Measurements from ENCODE around the gene NECAB3. TPM values are rescaled to one million over a fixed set of nuclear protein-coding genes. Genes with fewer than 3 reads are reported as not detected.

The NECAB3 gene
- total RNA-seq, 4 donors from 2014 or later, result 19.1 to 29.8 (median 26.8) TPM

DNA sequence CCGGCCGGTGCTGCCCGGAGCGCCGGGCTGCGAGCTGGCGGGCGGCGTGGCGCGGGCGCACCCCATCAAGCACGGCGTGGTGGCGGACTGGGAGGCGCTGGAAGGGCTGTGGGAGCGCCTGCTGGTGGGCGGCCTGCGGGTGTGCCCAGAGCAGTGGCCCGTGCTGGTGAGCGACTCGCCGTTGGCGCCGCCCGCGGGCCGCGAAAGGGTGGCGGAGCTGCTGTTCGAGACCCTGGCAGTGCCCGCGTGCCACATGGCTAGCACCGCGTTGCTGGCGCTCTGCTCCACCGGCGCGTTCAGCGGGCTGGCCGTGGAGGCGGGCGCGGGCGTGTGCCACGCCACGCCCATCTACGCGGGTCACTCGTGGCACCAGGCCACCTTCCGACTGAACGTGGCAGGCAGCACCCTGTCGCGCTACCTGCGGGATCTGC, 7.0 kb downstream of the NECAB3 start:
- DNase-seq (ENCODE audit: low spot score) (no peak), ATAC-seq (ENCODE audit: low FRiP score) (peak; percentile 4)
- TF ChIP-seq, protein P1, sequence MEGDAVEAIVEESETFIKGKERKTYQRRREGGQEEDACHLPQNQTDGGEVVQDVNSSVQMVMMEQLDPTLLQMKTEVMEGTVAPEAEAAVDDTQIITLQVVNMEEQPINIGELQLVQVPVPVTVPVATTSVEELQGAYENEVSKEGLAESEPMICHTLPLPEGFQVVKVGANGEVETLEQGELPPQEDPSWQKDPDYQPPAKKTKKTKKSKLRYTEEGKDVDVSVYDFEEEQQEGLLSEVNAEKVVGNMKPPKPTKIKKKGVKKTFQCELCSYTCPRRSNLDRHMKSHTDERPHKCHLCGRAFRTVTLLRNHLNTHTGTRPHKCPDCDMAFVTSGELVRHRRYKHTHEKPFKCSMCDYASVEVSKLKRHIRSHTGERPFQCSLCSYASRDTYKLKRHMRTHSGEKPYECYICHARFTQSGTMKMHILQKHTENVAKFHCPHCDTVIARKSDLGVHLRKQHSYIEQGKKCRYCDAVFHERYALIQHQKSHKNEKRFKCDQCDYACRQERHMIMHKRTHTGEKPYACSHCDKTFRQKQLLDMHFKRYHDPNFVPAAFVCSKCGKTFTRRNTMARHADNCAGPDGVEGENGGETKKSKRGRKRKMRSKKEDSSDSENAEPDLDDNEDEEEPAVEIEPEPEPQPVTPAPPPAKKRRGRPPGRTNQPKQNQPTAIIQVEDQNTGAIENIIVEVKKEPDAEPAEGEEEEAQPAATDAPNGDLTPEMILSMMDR (IDR thresholded peaks at IDR 0.05), result no peak

DNA sequence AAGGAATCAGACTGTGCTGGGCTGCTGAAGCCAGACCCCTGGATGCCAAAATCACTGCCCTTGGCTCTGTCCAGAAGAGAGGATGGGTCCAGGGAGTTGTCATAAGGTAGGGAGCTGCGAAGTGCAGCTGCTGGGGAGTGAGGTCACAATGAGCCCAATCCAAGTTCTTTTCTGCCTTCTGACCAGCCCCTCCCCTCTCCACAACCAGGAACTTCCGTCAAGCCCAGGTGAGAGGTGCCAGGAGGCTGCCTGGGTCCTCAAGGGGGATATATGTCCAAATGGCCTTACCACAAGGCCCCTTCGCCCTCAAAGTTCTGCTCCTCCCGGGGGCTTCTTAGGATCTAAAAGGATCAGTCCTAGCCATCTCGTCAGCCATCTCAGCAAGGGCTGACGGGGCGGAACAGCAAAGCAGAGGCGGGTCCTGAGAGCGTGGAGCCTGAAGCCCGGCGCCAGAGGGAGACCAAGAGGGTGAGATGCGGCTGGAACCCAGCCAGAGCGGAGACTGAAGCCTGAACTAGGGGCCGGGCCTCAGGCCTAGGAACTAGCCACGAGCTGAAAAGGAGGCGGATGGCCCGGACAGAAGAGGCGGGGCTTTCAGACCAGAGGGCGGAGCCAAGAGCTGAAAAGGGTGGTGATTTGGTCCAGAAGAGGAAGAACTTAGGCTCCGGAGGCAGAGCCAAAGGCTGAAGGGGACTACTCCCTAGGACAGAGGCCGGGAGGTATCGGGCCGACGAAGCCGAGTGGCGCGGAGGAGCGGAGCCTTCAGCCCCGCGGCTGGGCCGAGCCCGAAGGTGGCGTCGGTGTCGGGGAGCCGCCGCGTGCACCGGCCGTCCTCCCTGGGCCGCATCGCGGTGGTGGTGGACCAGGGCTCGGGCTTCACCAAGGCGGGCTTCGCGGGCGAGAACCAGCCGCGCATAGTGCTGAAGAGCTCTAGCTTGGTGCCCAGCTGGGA, 7.7 kb downstream of the NECAB3 start, which contains the start of gene ACTL10:
ACTL10 (plus strand) TSS at position 651 of the 952 bp plus-strand sequence. CDS start 555 bp downstream, outside the sequence.
- TF ChIP-seq, protein P1 (IDR thresholded peaks at IDR 0.05), result no peak
- ATAC-seq (ENCODE audit: low FRiP score), result peak; percentile 91
- DNase-seq (ENCODE audit: low spot score), result peak; percentile 97

DNA sequence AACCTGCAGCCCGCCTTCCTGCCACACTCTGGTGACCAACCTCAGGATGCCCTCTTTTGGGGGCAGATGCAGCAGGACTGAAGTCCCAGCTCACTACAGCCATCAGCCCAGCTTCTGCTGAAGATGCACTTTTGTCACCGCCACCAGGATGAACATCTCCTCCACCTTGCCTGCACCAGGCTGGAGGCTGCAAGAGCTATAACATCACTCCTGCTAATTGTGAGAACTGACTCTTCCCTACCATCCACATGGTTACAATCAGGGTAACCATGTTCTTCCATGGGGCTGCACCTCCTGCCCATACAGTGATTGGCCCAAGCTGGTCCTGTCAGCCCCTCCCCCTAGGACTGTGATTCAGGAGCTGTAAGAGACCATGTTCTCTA, 9.5 kb downstream of the NECAB3 start:
- ATAC-seq (ENCODE audit: low FRiP score) (no peak), DNase-seq (ENCODE audit: low spot score) (no peak)
- TF ChIP-seq, protein P1 (IDR thresholded peaks at IDR 0.05), result no peak

DNA sequence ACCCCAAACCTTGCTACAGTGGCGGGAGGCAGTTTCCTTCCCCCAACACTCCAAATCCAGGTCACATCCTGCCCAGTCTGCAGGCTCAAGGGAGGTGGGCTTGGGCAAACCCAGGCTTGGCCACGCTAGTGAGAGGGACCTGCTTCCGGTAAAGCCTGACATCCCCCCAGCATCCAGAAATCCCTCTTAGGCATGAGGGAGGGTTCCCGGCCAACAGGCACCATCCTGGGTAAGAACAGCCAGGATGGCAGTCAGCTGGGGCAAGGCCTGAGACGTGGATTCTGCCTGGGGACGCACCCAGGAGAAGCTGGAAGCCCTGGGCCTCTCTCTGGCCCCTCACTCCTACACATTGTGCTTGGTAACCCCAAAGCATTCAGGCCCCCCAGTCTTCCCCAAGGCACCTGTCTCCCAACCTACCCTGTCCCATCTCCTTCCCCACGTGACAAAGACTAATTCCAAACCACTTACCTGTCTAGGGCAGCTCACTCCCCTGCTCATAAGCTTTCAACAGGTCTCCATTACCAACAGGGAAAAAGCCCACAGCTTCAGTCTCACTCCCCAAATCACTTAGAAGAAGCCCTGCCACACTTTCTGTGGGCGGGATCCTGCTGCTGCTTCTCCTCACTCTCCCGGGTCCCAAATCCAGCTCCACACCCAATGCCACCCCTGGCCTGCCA, 10.0 kb downstream of the NECAB3 start:
- DNase-seq (ENCODE audit: low spot score), result no peak
- no peak for ATAC-seq (ENCODE audit: low FRiP score)
- TF ChIP-seq, protein P1 (IDR thresholded peaks at IDR 0.05), result no peak

DNA sequence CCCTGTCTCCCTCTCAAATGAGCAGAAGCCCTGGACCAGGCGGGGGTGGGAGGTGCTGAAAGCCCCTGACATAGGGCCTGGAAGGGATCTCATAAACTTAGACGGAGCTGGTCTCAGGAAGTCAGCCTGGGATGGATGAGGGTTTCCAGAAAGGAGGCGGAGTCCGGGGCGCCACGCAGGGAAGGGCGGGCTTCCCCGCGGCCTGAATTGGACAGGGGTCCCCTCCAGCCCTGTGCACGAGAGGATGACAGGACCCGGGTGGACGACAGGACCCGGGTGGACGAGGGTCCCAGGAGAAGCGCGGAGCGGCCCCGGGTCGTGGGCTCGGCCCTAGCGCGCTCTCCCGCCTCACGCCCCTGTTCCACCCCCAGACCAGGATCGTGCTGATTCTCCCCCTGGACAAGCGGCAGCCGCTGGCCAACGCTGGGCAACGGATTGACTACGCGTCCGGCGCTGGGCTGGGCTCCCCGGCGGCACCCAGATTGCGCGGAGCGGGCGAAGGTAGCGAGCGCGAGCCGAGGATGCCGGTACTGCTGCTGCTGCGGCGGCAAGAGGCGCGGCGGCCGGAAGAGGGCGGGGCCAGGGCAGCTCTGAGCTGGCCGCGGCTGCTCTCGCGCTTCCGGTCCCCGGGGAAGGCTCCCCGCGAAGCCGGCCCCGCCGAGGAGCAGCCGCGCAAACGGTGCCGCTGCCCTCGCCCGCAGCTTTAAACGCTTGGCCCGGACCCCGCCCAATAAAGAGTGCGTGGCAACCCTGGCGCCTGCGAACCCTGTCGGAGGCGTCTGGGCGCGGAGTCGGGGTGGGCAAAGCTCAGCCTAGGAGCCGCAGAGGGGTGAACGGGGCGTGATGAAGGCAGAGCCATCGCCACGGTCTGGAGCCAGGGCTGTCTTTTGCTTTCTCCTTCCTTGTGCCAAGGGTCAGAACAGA, 10.8 kb downstream of the NECAB3 start:
- DNase-seq (ENCODE audit: low spot score) (peak; percentile 45), ATAC-seq (ENCODE audit: low FRiP score) (peak; percentile 43)
- TF ChIP-seq, protein P1 (IDR thresholded peaks at IDR 0.05), result no peak

DNA sequence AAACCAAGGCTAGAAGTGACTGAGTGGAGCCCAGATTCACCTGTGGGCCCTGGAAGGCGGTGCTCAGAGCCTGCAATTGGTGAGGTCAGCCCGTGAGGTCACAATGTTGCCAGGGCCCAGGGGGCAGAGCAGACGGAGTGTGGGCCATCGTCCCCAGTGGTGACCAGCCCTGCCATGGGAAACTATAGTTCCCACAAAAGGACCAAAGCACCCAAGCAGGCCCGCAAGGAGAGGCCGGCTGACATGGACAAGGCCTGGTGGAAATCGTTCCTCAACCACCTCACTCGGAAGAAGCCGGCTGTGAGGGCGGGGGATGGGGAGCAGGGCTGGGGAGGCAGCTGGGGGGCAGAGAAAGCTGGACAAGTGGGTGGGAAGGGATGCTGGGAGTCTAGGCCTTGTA, 12.1 kb downstream of the NECAB3 start, which contains the start of gene C20orf144:
C20orf144 (plus strand) TSS at position 156 of the 400 bp plus-strand sequence; CDS start at position 175, 19 bp downstream.
- no peak for DNase-seq (ENCODE audit: low spot score)
- TF ChIP-seq, protein P1 (IDR thresholded peaks at IDR 0.05), result no peak
- ATAC-seq (ENCODE audit: low FRiP score), result no peak
